ENCODE measurements around the gene MBNL1.
"Not testable (repeated sequence)": the region's sequence is repeated elsewhere in the genome, so short reads cannot be mapped to it uniquely, and the experiment has no call there.

MBNL1 gene

GRCh38 chr3:152397348-152397747 is 128.6 kb downstream of the MBNL1 start:
- H3K27me3 Mint-ChIP-seq, H3K27ac Mint-ChIP-seq, H3K4me3 Mint-ChIP-seq, H3K9me3 Mint-ChIP-seq: not testable (repeated sequence)
- Mint-ChIP-seq H3K4me1 (ENCODE audit: low read depth) (peaks cover 70% of the 10 kb centered on the region), H3K36me3 (ENCODE audit: low read depth) (peaks cover 50% of the 10 kb centered on the region)

- Mint-ChIP-seq H3K4me3 (no peak overlapping the region), H3K27ac (peak overlapping the region; percentile 85), H3K27me3 (no peaks in the 10 kb centered on the region), H3K4me1 (ENCODE audit: low read depth) (peaks cover 71% of the 10 kb centered on the region), H3K9me3 (no peaks in the 10 kb centered on the region), H3K36me3 (ENCODE audit: low read depth) (peaks cover 49% of the 10 kb centered on the region)
Observed at GRCh38 chr3:152398495-152398894, 129.8 kb downstream of the MBNL1 start.

GRCh38 chr3:152399374-152399773 is 130.6 kb downstream of the MBNL1 start:
- H3K27me3 Mint-ChIP-seq: no peaks in the 10 kb centered on the region
- no peak overlapping the region for H3K4me3 Mint-ChIP-seq
- peaks cover 75% of the 10 kb centered on the region for H3K4me1 Mint-ChIP-seq (ENCODE audit: low read depth)
- H3K36me3 Mint-ChIP-seq (ENCODE audit: low read depth): peaks cover 46% of the 10 kb centered on the region
- H3K9me3 Mint-ChIP-seq: no peaks in the 10 kb centered on the region
- H3K27ac Mint-ChIP-seq: peak overlapping the region; percentile 85

- H3K27ac Mint-ChIP-seq: peak overlapping the region; percentile 75
- peaks cover 76% of the 10 kb centered on the region for H3K4me1 Mint-ChIP-seq (ENCODE audit: low read depth)
Observed at GRCh38 chr3:152400887-152401286, 132.2 kb downstream of the MBNL1 start.

GRCh38 chr3:152402695-152403451 is 134.1 kb downstream of the MBNL1 start:
- Mint-ChIP-seq H3K27me3 (no peaks in the 10 kb centered on the region), H3K9me3 (no peaks in the 10 kb centered on the region), H3K4me1 (ENCODE audit: low read depth) (peaks cover 87% of the 10 kb centered on the region), H3K27ac (peak overlapping the region; percentile 84), H3K4me3 (peak overlapping the region; percentile 31), H3K36me3 (ENCODE audit: low read depth) (peaks cover 32% of the 10 kb centered on the region)

More at GRCh38 chr3:152400887-152401286, 132.2 kb downstream of the MBNL1 start:
- Mint-ChIP-seq H3K9me3 (no peaks in the 10 kb centered on the region), H3K36me3 (ENCODE audit: low read depth) (peaks cover 33% of the 10 kb centered on the region), H3K4me3 (no peak overlapping the region), H3K27me3 (no peaks in the 10 kb centered on the region)

- H3K27me3 Mint-ChIP-seq: no peaks in the 10 kb centered on the region
- H3K4me3 Mint-ChIP-seq: no peak overlapping the region
- peaks cover 84% of the 10 kb centered on the region for H3K4me1 Mint-ChIP-seq (ENCODE audit: low read depth)
- H3K9me3 Mint-ChIP-seq: no peaks in the 10 kb centered on the region
- H3K27ac Mint-ChIP-seq: peak overlapping the region; percentile 84
- peaks cover 32% of the 10 kb centered on the region for H3K36me3 Mint-ChIP-seq (ENCODE audit: low read depth)
Observed at GRCh38 chr3:152403632-152404066, 134.9 kb downstream of the MBNL1 start.

GRCh38 chr3:152404976-152405375 is 136.2 kb downstream of the MBNL1 start:
- H3K36me3 Mint-ChIP-seq (ENCODE audit: low read depth): peaks cover 26% of the 10 kb centered on the region
- H3K27ac Mint-ChIP-seq: no peak overlapping the region
- no peaks in the 10 kb centered on the region for H3K27me3 Mint-ChIP-seq
- no peak overlapping the region for H3K4me3 Mint-ChIP-seq
- H3K4me1 Mint-ChIP-seq (ENCODE audit: low read depth): peaks cover 74% of the 10 kb centered on the region
- H3K9me3 Mint-ChIP-seq: no peaks in the 10 kb centered on the region

GRCh38 chr3:152405915-152406802 is 137.4 kb downstream of the MBNL1 start:
- Mint-ChIP-seq H3K4me1 (ENCODE audit: low read depth) (peaks cover 77% of the 10 kb centered on the region), H3K9me3 (no peaks in the 10 kb centered on the region), H3K4me3 (no peak overlapping the region), H3K36me3 (ENCODE audit: low read depth) (peaks cover 35% of the 10 kb centered on the region), H3K27ac (peak overlapping the region; percentile 13), H3K27me3 (no peaks in the 10 kb centered on the region)

- peaks cover 64% of the 10 kb centered on the region for H3K36me3 Mint-ChIP-seq (ENCODE audit: low read depth)
- H3K4me1 Mint-ChIP-seq (ENCODE audit: low read depth): peaks cover 54% of the 10 kb centered on the region
- no peaks in the 10 kb centered on the region for H3K27me3 Mint-ChIP-seq
- peak overlapping the region; percentile 11 for H3K27ac Mint-ChIP-seq
- H3K9me3 Mint-ChIP-seq: peaks cover 7% of the 10 kb centered on the region
- no peak overlapping the region for H3K4me3 Mint-ChIP-seq
Observed at GRCh38 chr3:152413240-152413639, 144.5 kb downstream of the MBNL1 start.

- Mint-ChIP-seq H3K4me3 (no peak overlapping the region), H3K27ac (peak overlapping the region; percentile 83), H3K27me3 (no peaks in the 10 kb centered on the region), H3K9me3 (peaks cover 12% of the 10 kb centered on the region), H3K4me1 (ENCODE audit: low read depth) (peaks cover 61% of the 10 kb centered on the region), H3K36me3 (ENCODE audit: low read depth) (peaks cover 85% of the 10 kb centered on the region)
Observed at GRCh38 chr3:152416808-152417580, 148.3 kb downstream of the MBNL1 start.

GRCh38 chr3:152419748-152420147 is 151.0 kb downstream of the MBNL1 start:
- Mint-ChIP-seq H3K27me3 (no peaks in the 10 kb centered on the region), H3K4me3 (no peak overlapping the region), H3K9me3 (peaks cover 18% of the 10 kb centered on the region), H3K27ac (peak overlapping the region; percentile 27), H3K4me1 (ENCODE audit: low read depth) (peaks cover 80% of the 10 kb centered on the region), H3K36me3 (ENCODE audit: low read depth) (peaks cover 98% of the 10 kb centered on the region)

- Mint-ChIP-seq H3K9me3 (peaks cover 18% of the 10 kb centered on the region), H3K4me1 (ENCODE audit: low read depth) (peaks cover 85% of the 10 kb centered on the region), H3K36me3 (ENCODE audit: low read depth) (peaks cover 96% of the 10 kb centered on the region), H3K4me3 (no peak overlapping the region), H3K27ac (peak overlapping the region; percentile 66), H3K27me3 (no peaks in the 10 kb centered on the region)
Observed at GRCh38 chr3:152421162-152421561, 152.4 kb downstream of the MBNL1 start.

GRCh38 chr3:152426393-152426792 is 157.7 kb downstream of the MBNL1 start:
- no peak overlapping the region for H3K4me3 Mint-ChIP-seq
- H3K27ac Mint-ChIP-seq: no peak overlapping the region
- H3K4me1 Mint-ChIP-seq (ENCODE audit: low read depth): peaks cover 76% of the 10 kb centered on the region
- no peaks in the 10 kb centered on the region for H3K27me3 Mint-ChIP-seq
- peaks cover 6% of the 10 kb centered on the region for H3K9me3 Mint-ChIP-seq
- peaks cover 76% of the 10 kb centered on the region for H3K36me3 Mint-ChIP-seq (ENCODE audit: low read depth)

- no peak overlapping the region for H3K27ac Mint-ChIP-seq
- no peaks in the 10 kb centered on the region for H3K27me3 Mint-ChIP-seq
- no peaks in the 10 kb centered on the region for H3K9me3 Mint-ChIP-seq
- no peak overlapping the region for H3K4me3 Mint-ChIP-seq
- H3K4me1 Mint-ChIP-seq (ENCODE audit: low read depth): peaks cover 55% of the 10 kb centered on the region
- H3K36me3 Mint-ChIP-seq (ENCODE audit: low read depth): peaks cover 72% of the 10 kb centered on the region
Observed at GRCh38 chr3:152428577-152428976, 159.8 kb downstream of the MBNL1 start.

Data from stimulated activated naive CD8-positive, alpha-beta T cell treated with anti-CD3 and anti-CD28 coated beads, Interleukin-15, Interleukin-2, amounts not matched to agents 100 ng/mL and 50 ng/mL, for 24 hours (primary cell).